ENCODE results near the gene PGM2.

Gene PGM2

GRCh38 chr4:37904824-37905223, 78.3 kb downstream of the PGM2 start:
- H3K36me3 ChIP-seq (ENCODE audit: low read depth): no peaks in the 10 kb centered on the region

GRCh38 chr4:37905533-37906169, 79.2 kb downstream of the PGM2 start:
- DNase-seq (ENCODE audit: low spot score) (no peak), ATAC-seq (ENCODE audit: low read depth) (no peak)
- TF ChIP-seq, protein P1, sequence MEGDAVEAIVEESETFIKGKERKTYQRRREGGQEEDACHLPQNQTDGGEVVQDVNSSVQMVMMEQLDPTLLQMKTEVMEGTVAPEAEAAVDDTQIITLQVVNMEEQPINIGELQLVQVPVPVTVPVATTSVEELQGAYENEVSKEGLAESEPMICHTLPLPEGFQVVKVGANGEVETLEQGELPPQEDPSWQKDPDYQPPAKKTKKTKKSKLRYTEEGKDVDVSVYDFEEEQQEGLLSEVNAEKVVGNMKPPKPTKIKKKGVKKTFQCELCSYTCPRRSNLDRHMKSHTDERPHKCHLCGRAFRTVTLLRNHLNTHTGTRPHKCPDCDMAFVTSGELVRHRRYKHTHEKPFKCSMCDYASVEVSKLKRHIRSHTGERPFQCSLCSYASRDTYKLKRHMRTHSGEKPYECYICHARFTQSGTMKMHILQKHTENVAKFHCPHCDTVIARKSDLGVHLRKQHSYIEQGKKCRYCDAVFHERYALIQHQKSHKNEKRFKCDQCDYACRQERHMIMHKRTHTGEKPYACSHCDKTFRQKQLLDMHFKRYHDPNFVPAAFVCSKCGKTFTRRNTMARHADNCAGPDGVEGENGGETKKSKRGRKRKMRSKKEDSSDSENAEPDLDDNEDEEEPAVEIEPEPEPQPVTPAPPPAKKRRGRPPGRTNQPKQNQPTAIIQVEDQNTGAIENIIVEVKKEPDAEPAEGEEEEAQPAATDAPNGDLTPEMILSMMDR (IDR thresholded peaks at IDR 0.05; ENCODE audit: poor library complexity, severe bottlenecking): no peak
- Histone ChIP-seq H3K9me3 (ENCODE audit: severe bottlenecking) (no peaks in the 10 kb centered on the region), H3K4me1 (ENCODE audit: insufficient read depth, poor library complexity, severe bottlenecking) (no peaks in the 10 kb centered on the region), H3K27ac (ENCODE audit: poor library complexity, severe bottlenecking) (no peak overlapping the region), H3K36me3 (ENCODE audit: low read depth) (no peaks in the 10 kb centered on the region), H3K4me3 (ENCODE audit: severe bottlenecking) (no peak overlapping the region), H3K27me3 (ENCODE audit: insufficient read depth, poor library complexity, severe bottlenecking) (no peaks in the 10 kb centered on the region)

More at GRCh38 chr4:37904824-37905223, 78.3 kb downstream of the PGM2 start:
- H3K4me1 ChIP-seq (ENCODE audit: insufficient read depth, poor library complexity, severe bottlenecking): no peaks in the 10 kb centered on the region
- no peak overlapping the region for H3K4me3 ChIP-seq (ENCODE audit: severe bottlenecking)
- no peak for ATAC-seq (ENCODE audit: low read depth)
- H3K27ac ChIP-seq (ENCODE audit: poor library complexity, severe bottlenecking): no peak overlapping the region
- no peak for DNase-seq (ENCODE audit: low spot score)
- no peaks in the 10 kb centered on the region for H3K9me3 ChIP-seq (ENCODE audit: severe bottlenecking)
- TF ChIP-seq, protein P1 (IDR thresholded peaks at IDR 0.05; ENCODE audit: poor library complexity, severe bottlenecking): no peak
- no peaks in the 10 kb centered on the region for H3K27me3 ChIP-seq (ENCODE audit: insufficient read depth, poor library complexity, severe bottlenecking)

- H3K27me3 ChIP-seq (ENCODE audit: insufficient read depth, poor library complexity, severe bottlenecking): no peaks in the 10 kb centered on the region
- H3K36me3 ChIP-seq (ENCODE audit: low read depth): no peaks in the 10 kb centered on the region
- H3K4me3 ChIP-seq (ENCODE audit: severe bottlenecking): no peak overlapping the region
- no peaks in the 10 kb centered on the region for H3K9me3 ChIP-seq (ENCODE audit: severe bottlenecking)
- DNase-seq (ENCODE audit: low spot score): no peak
- TF ChIP-seq, protein P1 (IDR thresholded peaks at IDR 0.05; ENCODE audit: poor library complexity, severe bottlenecking): no peak
- H3K4me1 ChIP-seq (ENCODE audit: insufficient read depth, poor library complexity, severe bottlenecking): no peaks in the 10 kb centered on the region
- no peak for ATAC-seq (ENCODE audit: low read depth)
- no peak overlapping the region for H3K27ac ChIP-seq (ENCODE audit: poor library complexity, severe bottlenecking)
Observed at GRCh38 chr4:37908488-37909331, 82.2 kb downstream of the PGM2 start.

GRCh38 chr4:37909332-37910090, 83.0 kb downstream of the PGM2 start:
- DNase-seq (ENCODE audit: low spot score) (no peak), ATAC-seq (ENCODE audit: low read depth) (no peak)
- H3K9me3 ChIP-seq (ENCODE audit: severe bottlenecking): no peaks in the 10 kb centered on the region
- H3K4me1 ChIP-seq (ENCODE audit: insufficient read depth, poor library complexity, severe bottlenecking): no peaks in the 10 kb centered on the region
- H3K4me3 ChIP-seq (ENCODE audit: severe bottlenecking): no peak overlapping the region
- H3K36me3 ChIP-seq (ENCODE audit: low read depth): no peaks in the 10 kb centered on the region
- TF ChIP-seq, protein P1 (IDR thresholded peaks at IDR 0.05; ENCODE audit: poor library complexity, severe bottlenecking): no peak
- H3K27me3 ChIP-seq (ENCODE audit: insufficient read depth, poor library complexity, severe bottlenecking): no peaks in the 10 kb centered on the region
- H3K27ac ChIP-seq (ENCODE audit: poor library complexity, severe bottlenecking): no peak overlapping the region
